ENCODE results near the gene PCBP4.

Gene PCBP4

DNA sequence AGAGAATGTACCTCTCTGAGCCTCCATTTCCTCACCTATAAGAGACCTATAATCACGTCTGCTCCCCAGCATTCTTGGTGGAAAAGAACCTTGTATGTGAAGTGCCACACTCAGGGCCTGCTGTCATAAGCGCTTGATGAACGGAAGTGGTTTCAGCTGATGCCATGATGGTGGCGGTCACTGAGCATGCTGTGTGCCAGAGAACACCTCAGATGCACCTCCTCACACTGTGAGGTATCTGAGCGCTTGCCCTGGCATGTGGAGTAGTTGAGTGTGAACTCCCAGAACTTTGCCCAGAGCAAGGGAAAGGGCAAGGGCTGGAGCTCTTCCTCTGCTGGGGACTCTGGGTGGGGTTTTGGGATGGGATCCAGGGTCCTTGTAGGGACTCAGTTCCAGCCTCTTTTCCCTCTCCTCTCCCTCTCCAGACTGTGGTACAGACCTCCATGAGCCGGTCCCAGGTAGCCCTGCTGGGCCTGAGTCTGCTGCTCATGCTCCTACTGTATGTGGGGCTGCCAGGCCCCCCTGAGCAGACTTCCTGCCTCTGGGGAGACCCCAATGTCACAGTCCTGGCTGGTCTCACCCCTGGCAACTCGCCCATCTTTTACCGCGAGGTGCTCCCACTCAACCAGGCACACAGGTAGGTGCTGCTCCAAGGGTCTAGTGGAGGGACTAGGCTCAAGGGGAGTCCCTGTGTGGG lies 10.3 kb upstream of the PCBP4 start:
- H4K20me1 ChIP-seq (ENCODE audit: insufficient read depth), result no peaks in the 10 kb centered on the region
- no peak overlapping the region for H3K4me2 ChIP-seq
- H2AFZ ChIP-seq (ENCODE audit: low read depth), result no peak overlapping the region
- no peak overlapping the region for H3K27ac ChIP-seq
- H3K9ac ChIP-seq, result no peak overlapping the region
- peaks cover 15% of the 10 kb centered on the region for H3K4me1 ChIP-seq (ENCODE audit: low read depth, poor library complexity, severe bottlenecking)
- TF ChIP-seq, protein P1, sequence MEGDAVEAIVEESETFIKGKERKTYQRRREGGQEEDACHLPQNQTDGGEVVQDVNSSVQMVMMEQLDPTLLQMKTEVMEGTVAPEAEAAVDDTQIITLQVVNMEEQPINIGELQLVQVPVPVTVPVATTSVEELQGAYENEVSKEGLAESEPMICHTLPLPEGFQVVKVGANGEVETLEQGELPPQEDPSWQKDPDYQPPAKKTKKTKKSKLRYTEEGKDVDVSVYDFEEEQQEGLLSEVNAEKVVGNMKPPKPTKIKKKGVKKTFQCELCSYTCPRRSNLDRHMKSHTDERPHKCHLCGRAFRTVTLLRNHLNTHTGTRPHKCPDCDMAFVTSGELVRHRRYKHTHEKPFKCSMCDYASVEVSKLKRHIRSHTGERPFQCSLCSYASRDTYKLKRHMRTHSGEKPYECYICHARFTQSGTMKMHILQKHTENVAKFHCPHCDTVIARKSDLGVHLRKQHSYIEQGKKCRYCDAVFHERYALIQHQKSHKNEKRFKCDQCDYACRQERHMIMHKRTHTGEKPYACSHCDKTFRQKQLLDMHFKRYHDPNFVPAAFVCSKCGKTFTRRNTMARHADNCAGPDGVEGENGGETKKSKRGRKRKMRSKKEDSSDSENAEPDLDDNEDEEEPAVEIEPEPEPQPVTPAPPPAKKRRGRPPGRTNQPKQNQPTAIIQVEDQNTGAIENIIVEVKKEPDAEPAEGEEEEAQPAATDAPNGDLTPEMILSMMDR (conservative IDR thresholded peaks at IDR 0.05; ENCODE audit: low read depth, low read length), result no peak
- H3K27me3 ChIP-seq (ENCODE audit: insufficient read depth, low read depth), result no peaks in the 10 kb centered on the region
- H3K4me3 ChIP-seq (IDR thresholded peaks at IDR 0.05; ENCODE audit: insufficient read depth, low read depth, low read length), result no peak overlapping the region
- H3K36me3 ChIP-seq (ENCODE audit: insufficient read depth), result no peaks in the 10 kb centered on the region
- 0 out of 2 replicates have a peak, but pooled peaks cover 5% of the 10 kb centered on the region for H3K79me2 ChIP-seq (ENCODE audit: insufficient read depth, low read depth)

DNA sequence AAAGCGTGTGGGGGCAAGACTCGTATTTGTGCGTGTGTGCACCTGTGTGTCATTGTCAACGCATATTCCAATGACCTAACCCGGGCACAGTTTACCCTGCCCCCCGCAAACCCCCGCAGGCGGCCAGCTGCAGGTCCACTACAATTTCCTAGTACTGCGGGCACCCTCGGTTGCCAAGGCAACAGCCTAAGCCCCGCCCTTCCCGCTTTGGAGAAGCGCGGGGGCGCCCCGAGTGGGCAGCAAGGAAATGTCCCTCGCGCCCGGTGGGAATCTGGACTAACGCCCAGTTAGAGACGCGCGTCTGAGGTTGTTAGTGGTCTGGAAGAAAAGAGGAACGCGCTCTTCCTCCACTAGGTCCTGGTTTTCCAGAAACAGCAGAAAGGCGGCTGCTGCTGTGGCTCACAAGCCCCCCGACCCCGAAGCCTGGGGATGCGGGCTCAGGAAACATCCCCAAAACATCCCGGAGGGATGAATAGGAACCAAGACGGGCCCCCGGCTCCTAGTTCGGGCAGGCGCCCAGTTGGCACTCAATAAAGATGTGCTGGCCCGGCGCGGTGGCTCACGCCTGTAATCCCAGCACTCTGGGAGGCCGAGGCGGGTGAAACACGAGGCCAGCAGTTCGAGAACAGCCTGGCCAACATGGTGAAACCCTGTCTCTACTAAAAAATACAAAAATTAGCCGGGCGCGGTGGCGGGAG lies 8.7 kb upstream of the PCBP4 start:
- H3K27me3 ChIP-seq (ENCODE audit: insufficient read depth, low read depth), result no peaks in the 10 kb centered on the region
- no peak overlapping the region for H3K27ac ChIP-seq
- no peak overlapping the region for H3K9ac ChIP-seq
- no peaks in the 10 kb centered on the region for H4K20me1 ChIP-seq (ENCODE audit: insufficient read depth)
- H2AFZ ChIP-seq (ENCODE audit: low read depth), result no peak overlapping the region
- no peak overlapping the region for H3K4me3 ChIP-seq (IDR thresholded peaks at IDR 0.05; ENCODE audit: insufficient read depth, low read depth, low read length)
- peak overlapping the region; percentile 82 for H3K4me2 ChIP-seq
- no peaks in the 10 kb centered on the region for H3K36me3 ChIP-seq (ENCODE audit: insufficient read depth)
- 0 out of 2 replicates have a peak, but pooled peaks cover 5% of the 10 kb centered on the region for H3K79me2 ChIP-seq (ENCODE audit: insufficient read depth, low read depth)
- TF ChIP-seq, protein P1 (conservative IDR thresholded peaks at IDR 0.05; ENCODE audit: low read depth, low read length), result no peak
- H3K4me1 ChIP-seq (ENCODE audit: low read depth, poor library complexity, severe bottlenecking), result peaks cover 12% of the 10 kb centered on the region

DNA sequence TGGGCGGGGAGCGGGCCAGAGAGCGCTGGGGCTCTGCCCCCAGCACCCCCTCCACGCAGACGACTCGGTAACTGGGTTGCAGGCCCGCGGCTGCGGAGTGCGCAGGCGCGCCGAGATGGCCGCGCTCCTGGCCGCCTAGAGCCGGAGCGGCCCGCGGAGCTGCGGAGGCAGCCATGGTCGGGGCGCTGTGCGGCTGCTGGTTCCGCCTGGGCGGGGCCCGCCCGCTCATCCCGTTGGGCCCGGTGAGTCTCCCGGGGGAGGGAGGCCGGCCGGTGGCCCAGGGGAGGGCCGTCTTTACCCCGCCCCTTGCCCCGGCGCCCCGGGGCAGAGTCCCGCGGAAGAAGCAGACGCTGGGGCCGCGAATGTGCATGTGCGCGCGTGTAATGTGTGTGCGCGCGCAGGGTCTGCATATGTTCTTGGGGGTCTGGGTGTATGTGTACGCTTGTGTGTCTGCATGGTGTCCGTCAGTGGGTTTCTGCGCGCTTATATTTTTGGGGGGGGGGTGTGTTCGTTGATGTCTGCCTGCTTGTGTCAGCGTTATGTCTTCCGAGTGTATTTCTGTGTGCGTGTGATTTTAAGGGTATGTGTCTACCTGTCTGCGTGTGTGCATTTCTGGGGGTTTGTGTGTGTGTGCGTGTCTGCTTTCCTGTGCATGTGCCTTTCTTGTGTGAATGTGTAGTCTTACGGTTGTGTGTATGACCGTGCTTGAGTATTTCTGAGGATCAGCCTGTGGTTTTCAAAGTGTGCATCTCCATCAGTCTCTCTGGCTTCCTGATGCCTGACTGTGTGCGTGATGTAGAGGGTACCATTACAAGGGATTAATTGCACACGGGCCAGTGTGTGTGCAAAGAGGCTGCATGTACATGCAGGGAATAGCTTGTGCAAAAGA lies 8.0 kb upstream of the PCBP4 start, which contains the start of gene ABHD14A:
ABHD14A (plus strand) TSS at position 102 of the 889 bp plus-strand sequence; CDS start at position 174, 72 bp downstream.
- Histone ChIP-seq H2AFZ (ENCODE audit: low read depth) (peak within 1 kb of the TSS; percentile 76), H3K4me2 (peak within 1 kb of the TSS; percentile 82), H3K79me2 (ENCODE audit: insufficient read depth, low read depth) (0 out of 2 replicates have a peak, but pooled peaks cover 5% of the 10 kb centered on the region), H3K27ac (peak within 1 kb of the TSS; percentile 57), H3K4me3 (IDR thresholded peaks at IDR 0.05; ENCODE audit: insufficient read depth, low read depth, low read length) (no peak within 1 kb of the TSS), H3K9ac (peak within 1 kb of the TSS; percentile 69), H3K27me3 (ENCODE audit: insufficient read depth, low read depth) (no peaks in the 10 kb centered on the region), H3K36me3 (ENCODE audit: insufficient read depth) (no peaks in the 10 kb centered on the region), H4K20me1 (ENCODE audit: insufficient read depth) (no peaks in the 10 kb centered on the region), H3K4me1 (ENCODE audit: low read depth, poor library complexity, severe bottlenecking) (peaks cover 12% of the 10 kb centered on the region)
- TF ChIP-seq, protein P1 (conservative IDR thresholded peaks at IDR 0.05; ENCODE audit: low read depth, low read length), result no peak

DNA sequence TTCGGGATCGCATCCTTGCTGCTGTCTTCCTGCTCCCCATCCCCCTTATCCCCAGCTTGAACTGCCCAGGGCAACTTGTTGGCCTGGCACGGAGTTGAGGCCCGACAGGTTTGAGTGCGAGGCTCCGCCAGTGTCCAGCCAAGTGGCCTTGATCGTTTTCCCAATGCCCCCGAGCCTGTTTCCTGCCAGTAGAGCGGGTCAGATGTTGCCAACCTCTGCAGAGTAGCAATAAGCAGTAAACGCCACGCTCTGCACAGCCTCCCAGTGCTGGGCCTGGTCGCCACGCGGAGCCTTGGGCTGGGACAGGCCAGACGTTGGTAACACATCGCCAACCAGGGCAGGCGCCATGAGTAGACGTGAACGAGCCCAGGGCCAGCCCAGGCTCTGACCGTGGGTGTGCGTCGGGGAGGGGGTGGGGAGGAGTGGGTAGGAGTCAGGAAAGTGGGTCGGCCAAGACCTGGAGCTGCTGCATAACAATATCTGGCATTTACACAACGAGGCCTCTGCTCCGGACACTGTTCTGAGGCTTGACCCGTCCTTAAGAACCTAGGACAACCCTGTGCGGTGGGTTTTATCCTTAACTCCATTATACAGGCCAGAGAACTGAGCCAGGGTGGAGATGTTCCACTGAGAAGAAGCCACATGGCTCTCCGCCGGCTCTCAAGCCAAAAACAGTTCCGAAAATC lies 7.2 kb upstream of the PCBP4 start:
- Histone ChIP-seq H3K79me2 (ENCODE audit: insufficient read depth, low read depth) (0 out of 2 replicates have a peak, but pooled peaks cover 5% of the 10 kb centered on the region), H3K27ac (peak overlapping the region; percentile 57), H3K4me3 (IDR thresholded peaks at IDR 0.05; ENCODE audit: insufficient read depth, low read depth, low read length) (no peak overlapping the region), H3K4me1 (ENCODE audit: low read depth, poor library complexity, severe bottlenecking) (peaks cover 12% of the 10 kb centered on the region), H3K4me2 (peak overlapping the region; percentile 82), H3K27me3 (ENCODE audit: insufficient read depth, low read depth) (no peaks in the 10 kb centered on the region), H2AFZ (ENCODE audit: low read depth) (peak overlapping the region; percentile 76), H3K36me3 (ENCODE audit: insufficient read depth) (no peaks in the 10 kb centered on the region), H4K20me1 (ENCODE audit: insufficient read depth) (no peaks in the 10 kb centered on the region), H3K9ac (peak overlapping the region; percentile 67)
- TF ChIP-seq, protein P1 (conservative IDR thresholded peaks at IDR 0.05; ENCODE audit: low read depth, low read length), result peak; percentile 45
